SK-N-SH (cell line): ENCODE measurements around the gene RAB8A. TPM values are rescaled to one million over a fixed set of nuclear protein-coding genes. Genes with fewer than 3 reads are reported as not detected.

Experiments
- CTCF ChIA-PET: fragments of 300-600, 350-600 bp; formaldehyde crosslinking; extraction: SDS; loops from one replicate; lab custom pipeline; 2021; lab: Yijun Ruan, JAX
- POLR2A ChIA-PET: fragments of 350-600 bp; sonication (Branson Sonifier 250); formaldehyde crosslinking; extraction: SDS; loops from one replicate; lab custom pipeline; 2020; ENCODE audit warnings: antibody characterized with exemption, inconsistent platforms; lab: Yijun Ruan, JAX
- DNase-seq: peaks from one replicate; pipeline ENCODE4 v3.0.0; 2012
- H2AFZ ChIP-seq: fragments of 200-600 bp; sonication (generic); 2 replicates; pipeline ENCODE4 v1.8.1; 2016; ENCODE audit warnings: antibody characterized with exemption, mild to moderate bottlenecking, low read depth
- H3F3A ChIP-seq: fragments of 200-600 bp; sonication (generic); replicated peaks from 2 replicates; pipeline ENCODE3; 2016; ENCODE audit warnings: antibody characterized with exemption, mild to moderate bottlenecking; ENCODE audit not compliant: insufficient read depth
- H3K27ac ChIP-seq, 2 experiments: fragments of 200-500 bp in 1 of 2; fragments of 200-600 bp in 1 of 2; sonication (Bioruptor generic) in 1 of 2; sonication (generic), shearing (Covaris generic) in 1 of 2; 2 replicates each; pipeline versions ENCODE4 v1.5.1 to v1.6.1; 2014 to 2016; ENCODE audit warnings: low read depth in 2 of 2, inconsistent platforms in 1 of 2, low read length in 1 of 2, mild to moderate bottlenecking in 1 of 2, mixed read lengths in 1 of 2
- H3K27me3 ChIP-seq: fragments of 200-600 bp; sonication (generic), shearing (Covaris generic); 2 replicates; pipeline ENCODE4 v1.6.1; 2016; ENCODE audit warnings: mixed run types; ENCODE audit not compliant: insufficient read depth
- H3K36me3 ChIP-seq, 2 experiments: fragments of 200-500 bp in 1 of 2; fragments of 200-600 bp in 1 of 2; sonication (Bioruptor generic) in 1 of 2; sonication (generic) in 1 of 2; replicated peaks in 1 of 2; 2 replicates each; pipeline versions ENCODE3 to v1.5.1; 2014 to 2016; ENCODE audit warnings: low read length in 1 of 2, mild to moderate bottlenecking in 1 of 2; ENCODE audit not compliant: insufficient read depth in 2 of 2, control insufficient read depth in 1 of 2
- H3K4me1 ChIP-seq, 2 experiments: fragments of 200-500 bp in 1 of 2; fragments of 200-600 bp in 1 of 2; sonication (Bioruptor generic) in 1 of 2; sonication (generic), shearing (Covaris generic) in 1 of 2; 2 replicates each; pipeline versions ENCODE4 v1.5.1 to v1.6.1; 2014 to 2016; ENCODE audit warnings: low read depth in 1 of 2, low read length in 1 of 2, mixed run types in 1 of 2; ENCODE audit not compliant: insufficient read depth in 2 of 2, control insufficient read depth in 1 of 2
- H3K4me2 ChIP-seq: fragments of 200-600 bp; sonication (generic), shearing (Covaris generic); 2 replicates; pipeline ENCODE4 v1.6.1; 2017; ENCODE audit warnings: mixed run types
- H3K4me3 ChIP-seq, 2 experiments: fragments of 200-500 bp in 1 of 2; fragments of 200-600 bp in 1 of 2; sonication (Bioruptor generic) in 1 of 2; sonication (generic), shearing (Covaris generic) in 1 of 2; 2 replicates each; pipeline versions ENCODE4 v1.5.1 to v1.8.1; 2014 to 2016; ENCODE audit warnings: low read depth in 2 of 2, inconsistent platforms in 1 of 2, low read length in 1 of 2, mild to moderate bottlenecking in 1 of 2, mixed read lengths in 1 of 2, moderate library complexity in 1 of 2
- H3K79me2 ChIP-seq: fragments of 200-600 bp; sonication (generic); 2 replicates; pipeline ENCODE4 v1.8.1; 2017; ENCODE audit warnings: mild to moderate bottlenecking; ENCODE audit not compliant: insufficient read depth
- H3K9ac ChIP-seq: fragments of 200-600 bp; sonication (generic); 2 replicates; pipeline ENCODE4 v1.6.1; 2017; ENCODE audit warnings: mixed run types
- H3K9me2 ChIP-seq: fragments of 200-600 bp; sonication (generic); 2 replicates; pipeline ENCODE4 v1.6.1; 2017; ENCODE audit warnings: mixed run types
- H3K9me3 ChIP-seq: fragments of 200-600 bp; sonication (generic); 2 replicates; pipeline ENCODE4 v1.6.1; 2017; ENCODE audit warnings: mixed run types, mild to moderate bottlenecking, moderate library complexity
- H4K20me1 ChIP-seq: fragments of 200-600 bp; sonication (generic); 2 replicates; pipeline ENCODE4 v1.6.1; 2017; ENCODE audit warnings: mild to moderate bottlenecking, mixed run types; ENCODE audit not compliant: insufficient read depth
- CHD2 ChIP-seq: fragments of 150-350 bp; IDR thresholded peaks from 2 replicates; pipeline ENCODE4 v1.6.1; 2018; ENCODE audit warnings: low read length; ENCODE audit not compliant: partially characterized antibody
- EP300 ChIP-seq, 2 experiments: IDR thresholded peaks; 2 replicates each; pipeline versions ENCODE4 v1.4.0 to v1.6.1; 2012; ENCODE audit warnings: borderline replicate concordance in 1 of 2, low read depth in 1 of 2, low read length in 1 of 2
- FOXJ3 ChIP-seq: sonication (generic); formaldehyde crosslinking; IDR thresholded peaks from 2 replicates; pipeline ENCODE4 v1.5.1; 2020; ENCODE audit warnings: mild to moderate bottlenecking, missing genetic modification reagents
- FOXM1 ChIP-seq: IDR thresholded peaks from 2 replicates; pipeline ENCODE4 v1.4.0; 2012; ENCODE audit warnings: low read depth, mild to moderate bottlenecking
- MAX ChIP-seq: IDR thresholded peaks from 2 replicates; pipeline ENCODE4 v1.4.0; 2012; ENCODE audit warnings: low read depth
- PBX3 ChIP-seq: IDR thresholded peaks from 2 replicates; pipeline ENCODE4; 2012
- SIN3A ChIP-seq: IDR thresholded peaks from 2 replicates; pipeline ENCODE4 v1.6.1; 2012; ENCODE audit warnings: low read depth, mild to moderate bottlenecking, low read length, moderate library complexity, borderline replicate concordance
- SMC3 ChIP-seq: IDR thresholded peaks from 2 replicates; pipeline ENCODE4 v1.6.1; 2012; ENCODE audit warnings: low read depth, low read length, improper control_type of control experiment
- TCF12 ChIP-seq: IDR thresholded peaks from 2 replicates; pipeline ENCODE4 v1.4.0; 2012
- USF1 ChIP-seq: IDR thresholded peaks from 2 replicates; pipeline ENCODE4 v1.4.0; 2012; ENCODE audit warnings: low read depth, borderline replicate concordance
- ZBTB33 ChIP-seq: IDR thresholded peaks from 2 replicates; pipeline ENCODE4 v1.4.0; 2012; ENCODE audit warnings: low read depth, borderline replicate concordance
- WGBS: methylation state at CpG from one replicate; pipeline ENCODE4 v1.1.6; 2017; ENCODE audit warnings: low lambda C conversion rate; 5-methylcytosine and 5-hydroxymethylcytosine counted together
- polyA plus RNA-seq, 3 experiments: library from polyadenylated mRNA; depleted of rRNA; stranded (reverse); fragments of >200 nt; gene quantifications; 2 replicates each; pipeline ENCODE4 v1.2.3, GENCODE V29; 2012

Gene RAB8A
- polyA plus RNA-seq, 1 of the 3 experiments (the other 2 are of a cell fraction), result 55.2 TPM

GRCh38 chr19:16121141-16121540, 9.5 kb downstream of the RAB8A start (continued):
- TF ChIP-seq PBX3, result no peak

- H4K20me1 ChIP-seq, result peaks cover 8% of the 10 kb centered on the region; the same call in 1 of the 2 replicates
- 96% methylated on average over 11 of the region's 11 CpGs for WGBS
- TF ChIP-seq USF1, result no peak
- no peak for TF ChIP-seq TCF12
- no peak for TF ChIP-seq PBX3
- no peak for TF ChIP-seq SMC3
- TF ChIP-seq EP300 (IDR thresholded peaks at IDR 0.05; ENCODE audit: borderline replicate concordance in 1 of 2, low read depth in 1 of 2, low read length in 1 of 2), result no peak
- TF ChIP-seq ZBTB33, result no peak
- TF ChIP-seq SIN3A, result no peak
- no peak for TF ChIP-seq FOXM1
- TF ChIP-seq FOXJ3 (CRISPR knock-in tag), result no peak
- TF ChIP-seq MAX, result no peak
- no peak for TF ChIP-seq CHD2
- H3K79me2 ChIP-seq, result peaks cover 12% of the 10 kb centered on the region; the same call in 1 of the 2 replicates
- H3K9ac ChIP-seq, result no peak overlapping the region
- CTCF ChIA-PET, result interaction anchor here (1.4 to 2.8 kb wide), 2 partner anchors 11 to 80 kb away, joined by 4 to 8 read pairs; no protein-coding TSS in a partner anchor
- POLR2A ChIA-PET, result interaction anchor here (0.6 kb wide), 1 partner anchor 67 kb away, joined by 5 read pairs; no protein-coding TSS in a partner anchor
- H3F3A ChIP-seq, result no peaks in the 10 kb centered on the region
- H3K9me3 ChIP-seq, result no peaks in the 10 kb centered on the region
- peaks cover 29 to 55% of the 10 kb centered on the region in 2 experiments for H3K36me3 ChIP-seq
- H3K27me3 ChIP-seq, result no peaks in the 10 kb centered on the region
- H3K4me1 ChIP-seq, result no peaks in the 10 kb centered on the region
- no peak overlapping the region for H3K4me2 ChIP-seq
- H2AFZ ChIP-seq, result no peak overlapping the region
- no peak overlapping the region for H3K4me3 ChIP-seq
- no peaks in the 10 kb centered on the region for H3K9me2 ChIP-seq
- no peak overlapping the region for H3K27ac ChIP-seq
- no peak for DNase-seq
These were observed 10.3 kb downstream of the RAB8A start for GRCh38 chr19:16121967-16122366.
